HepG2 (cell line): ENCODE measurements around the gene MED13L. TPM values are rescaled to one million over a fixed set of nuclear protein-coding genes. Genes with fewer than 3 reads are reported as not detected.

Experiments
- ATAC-seq: fragments of 200-7000 bp; cut with Tn5 transposase; 3 replicates; pipeline ENCODE4 v1.9.1; 2020; ENCODE audit warnings: mild to moderate bottlenecking, moderate library complexity
- BruUV-seq: library from RNA; stranded (reverse); fragments of 400-500 nt; replicated peaks from 2 replicates; lab custom pipeline; 2021; lab: Mats Ljungman, UMichigan
- CTCF ChIA-PET: fragments of 300-600 bp; formaldehyde crosslinking; extraction: SDS; loops from one replicate; lab custom pipeline; 2021; ENCODE audit warnings: low total read pairs, inconsistent platforms, low intra/inter-chr PET ratio; lab: Yijun Ruan, JAX
- POLR2A ChIA-PET: fragments of 350-600 bp; sonication (Branson Sonifier 250); formaldehyde crosslinking; loops from one replicate; lab custom pipeline; 2020; ENCODE audit warnings: antibody characterized with exemption, inconsistent platforms; lab: Yijun Ruan, JAX
- DNase-seq: peaks from one replicate; pipeline ENCODE4 v3.0.0-alpha.2; 2015; ENCODE audit warnings: low spot score
- FAIRE-seq: peaks from 3 replicates; lab custom pipeline; 2011; peaks lifted over from hg19 to GRCh38; lab: Jason Lieb, UNC
- H2AFZ ChIP-seq: one replicate; pipeline ENCODE4 v1.6.1; 2011; ENCODE audit warnings: low read length, inconsistent platforms
- H3K27ac ChIP-seq: fragments of 300-600 bp; 3 replicates; pipeline ENCODE4 v1.8.0; 2011; ENCODE audit warnings: mixed run types, mild to moderate bottlenecking, mixed read lengths, low read length, inconsistent platforms; ENCODE audit not compliant: insufficient read depth; ENCODE audit errors: extremely low read length
- H3K27me3 ChIP-seq, 2 experiments: fragments of 200-600 bp in 1 of 2; 2 replicates in 1 of 2; 3 replicates in 1 of 2; pipeline versions ENCODE4 v1.6.0 to v1.8.0; 2011; ENCODE audit warnings: low read length in 2 of 2, mild to moderate bottlenecking in 2 of 2, moderate library complexity in 2 of 2, inconsistent platforms in 1 of 2; ENCODE audit not compliant: insufficient read depth in 2 of 2, control insufficient read depth in 1 of 2
- H3K36me3 ChIP-seq, 2 experiments: fragments of 200-600 bp in 1 of 2; replicated peaks in 1 of 2; 2 replicates in 1 of 2; 3 replicates in 1 of 2; pipeline versions ENCODE4 v1.5.1 to v1.8.0; 2011; ENCODE audit warnings: low read length in 2 of 2, inconsistent platforms in 1 of 2; ENCODE audit not compliant: insufficient read depth in 2 of 2, control insufficient read depth in 1 of 2
- H3K4me1 ChIP-seq: 2 replicates; pipeline ENCODE4 v1.5.1; 2012; ENCODE audit warnings: low read length, inconsistent platforms; ENCODE audit not compliant: insufficient read depth
- H3K4me2 ChIP-seq: 2 replicates; pipeline ENCODE4 v1.6.0; 2011; ENCODE audit warnings: low read depth, low read length, inconsistent platforms
- H3K4me3 ChIP-seq, 3 experiments: fragments of 200-600 bp in 1 of 3; sonication (generic), shearing (Covaris generic) in 1 of 3; replicated peaks in 1 of 3; 2 replicates each; pipeline ENCODE4 v1.5.1; 2011 to 2016; ENCODE audit warnings: low read length in 3 of 3, inconsistent platforms in 2 of 3, low read depth in 2 of 3, mild to moderate bottlenecking in 2 of 3, control low read depth in 1 of 3, mixed read lengths in 1 of 3; ENCODE audit not compliant: insufficient read depth in 1 of 3
- H3K79me2 ChIP-seq: one replicate; pipeline ENCODE4 v1.6.1; 2011; ENCODE audit warnings: low read length, inconsistent platforms; ENCODE audit not compliant: insufficient read depth
- H3K9ac ChIP-seq: 2 replicates; pipeline ENCODE4 v1.6.0; 2011; ENCODE audit warnings: mild to moderate bottlenecking, low read depth, low read length, inconsistent platforms; ENCODE audit not compliant: insufficient read depth
- H3K9me3 ChIP-seq: 2 replicates; pipeline ENCODE4 v1.5.1; 2012; ENCODE audit warnings: mild to moderate bottlenecking, low read length
- H4K20me1 ChIP-seq: 2 replicates; pipeline ENCODE4 v1.6.0; 2011; ENCODE audit warnings: inconsistent platforms, mild to moderate bottlenecking, low read length, moderate library complexity; ENCODE audit not compliant: insufficient read depth
- BRCA1 ChIP-seq: sonication (generic); formaldehyde crosslinking; IDR thresholded peaks from 2 replicates; pipeline ENCODE4 v1.4.0; 2020; ENCODE audit warnings: missing genetic modification reagents
- EHMT2 ChIP-seq: fragments of 200-600 bp; sonication (generic); IDR thresholded peaks from 2 replicates; pipeline ENCODE4 v1.7.0; 2017; ENCODE audit warnings: antibody characterized with exemption, low read depth, low read length, borderline replicate concordance
- MEIS1 ChIP-seq: sonication (generic); formaldehyde crosslinking; IDR thresholded peaks from 2 replicates; pipeline ENCODE4 v1.9.0; 2021; ENCODE audit warnings: mild to moderate bottlenecking, missing genetic modification reagents, moderate library complexity, borderline replicate concordance
- MXD3 ChIP-seq: IDR thresholded peaks from 2 replicates; pipeline ENCODE4 v1.6.1; 2016; ENCODE audit warnings: mild to moderate bottlenecking, missing biosample characterization, missing genetic modification reagents
- SALL2 ChIP-seq: sonication (generic); formaldehyde crosslinking; IDR thresholded peaks from 2 replicates; pipeline ENCODE4 v1.8.1; 2023; ENCODE audit warnings: mild to moderate bottlenecking, missing genetic modification reagents, inconsistent platforms
- SNAI1 ChIP-seq: sonication (generic); formaldehyde crosslinking; IDR thresholded peaks from 2 replicates; pipeline ENCODE4 v1.5.0; 2020; ENCODE audit warnings: mild to moderate bottlenecking, missing genetic modification reagents, borderline replicate concordance
- SYNCRIP ChIP-seq: fragments of 200-400 bp; formaldehyde crosslinking; IDR thresholded peaks from 2 replicates; pipeline ENCODE4 v1.6.1; 2018; ENCODE audit warnings: mild to moderate bottlenecking, low read depth, low read length; ENCODE audit not compliant: insufficient read depth
- THAP8 ChIP-seq: sonication (generic); formaldehyde crosslinking; IDR thresholded peaks from 2 replicates; pipeline ENCODE4 v1.5.1; 2020; ENCODE audit warnings: missing genetic modification reagents, mild to moderate bottlenecking, borderline replicate concordance
- ZBTB2 ChIP-seq: sonication (generic); formaldehyde crosslinking; IDR thresholded peaks from 2 replicates; pipeline ENCODE4 v1.8.0; 2022; ENCODE audit warnings: low read depth, missing genetic modification reagents
- ZNF34 ChIP-seq: sonication (generic); formaldehyde crosslinking; IDR thresholded peaks from 2 replicates; pipeline ENCODE4 v1.4.0; 2020; ENCODE audit warnings: mild to moderate bottlenecking, missing genetic modification reagents, borderline replicate concordance
- ZNF414 ChIP-seq: sonication (generic); formaldehyde crosslinking; IDR thresholded peaks from 2 replicates; pipeline ENCODE4 v1.5.0; 2020; ENCODE audit warnings: missing genetic modification reagents
- ZNF446 ChIP-seq: sonication (generic); formaldehyde crosslinking; IDR thresholded peaks from 2 replicates; pipeline ENCODE4 v1.5.0; 2020; ENCODE audit warnings: mild to moderate bottlenecking, missing genetic modification reagents
- ZNF605 ChIP-seq: sonication (generic); formaldehyde crosslinking; IDR thresholded peaks from 2 replicates; pipeline ENCODE4 v1.8.0; 2022; ENCODE audit warnings: mild to moderate bottlenecking, missing genetic modification reagents
- ZNF737 ChIP-seq: sonication (generic); formaldehyde crosslinking; IDR thresholded peaks from 2 replicates; pipeline ENCODE4 v1.5.0; 2020; ENCODE audit warnings: missing genetic modification reagents, mild to moderate bottlenecking, borderline replicate concordance
- ZNF75D ChIP-seq: sonication (generic); formaldehyde crosslinking; IDR thresholded peaks from 2 replicates; pipeline ENCODE4 v1.8.1; 2023; ENCODE audit warnings: missing genetic modification reagents, mild to moderate bottlenecking, borderline replicate concordance
- ZSCAN12 ChIP-seq: sonication (generic); formaldehyde crosslinking; IDR thresholded peaks from 2 replicates; pipeline ENCODE4 v1.9.0; 2021; ENCODE audit warnings: mild to moderate bottlenecking, missing genetic modification reagents
- WGBS: methylation state at CpG from one replicate; pipeline ENCODE4 v1.1.6; 2017; ENCODE audit warnings: low lambda C conversion rate; 5-methylcytosine and 5-hydroxymethylcytosine counted together
- in situ Hi-C: cut with HindIII; loops from 2 replicates; pipeline ENCODE4 v1.10.0; 2017; ENCODE audit warnings: low pct_unique_long_range_greater_than_20kb; ENCODE audit not compliant: extremely low pct_ligation_motif_present
- intact Hi-C: fragments of 100-400 bp; cut with micrococcal nuclease; formaldehyde crosslinking; loops from one replicate; pipeline ENCODE4 v1.10.0; 2022; ENCODE audit not compliant: unreplicated experiment
- polyA plus RNA-seq, 8 experiments: library from polyadenylated mRNA; depleted of rRNA in 3 of 8; stranded (reverse) in 7 of 8; unstranded in 1 of 8; fragments of >200 nt; fragmentation: Illumina TruSeq in 4 of 8; extraction: Trizol in 4 of 8; gene quantifications; 2 replicates each; pipeline versions ENCODE4 v1.2.1 to v1.2.3, GENCODE V29; 2011 to 2016; ENCODE audit warnings: low read depth in 4 of 8, missing spikeins in 1 of 8, mixed read lengths in 1 of 8; ENCODE audit not compliant: insufficient read depth in 1 of 8
- total RNA-seq, 5 experiments: library from RNA; depleted of rRNA; stranded (reverse); fragments of >200 nt; fragmentation: Illumina TruSeq; extraction: Trizol; gene quantifications; 2 replicates each; pipeline ENCODE4 v1.2.3, GENCODE V29; 2016; ENCODE audit warnings: low read depth in 1 of 5

Gene MED13L
- total and polyA plus RNA-seq, 2 of the 13 experiments (the other 11 are each of a cell fraction or from before 2014, with no cell fraction given): 24.8 to 38.9 TPM

- Histone ChIP-seq H3K4me2 (no peak overlapping the region), H3K79me2 (peaks cover 87% of the 10 kb centered on the region), H3K36me3 (no peaks in the 10 kb centered on the region), H4K20me1 (peaks cover 24% of the 10 kb centered on the region), H3K4me1 (peaks cover 60% of the 10 kb centered on the region), H3K27me3 (no peaks in the 10 kb centered on the region), H2AFZ (no peak overlapping the region), H3K4me3 (no peak overlapping the region), H3K9me3 (no peaks in the 10 kb centered on the region), H3K27ac (no peak overlapping the region), H3K9ac (no peak overlapping the region)
- no peak for ATAC-seq
- no peak for FAIRE-seq
- in situ Hi-C loops: no loop called here
- ChIA-PET CTCF (no interaction called here), POLR2A (no interaction called here)
- no peak for TF ChIP-seq ZNF414 (CRISPR knock-in tag)
- no peak for TF ChIP-seq SALL2
- no peak for TF ChIP-seq MXD3
- no peak for TF ChIP-seq ZNF737 (CRISPR knock-in tag)
- TF ChIP-seq ZNF34 (CRISPR knock-in tag): no peak
- TF ChIP-seq EHMT2: no peak
- TF ChIP-seq ZBTB2 (CRISPR knock-in tag): no peak
- no peak for TF ChIP-seq BRCA1 (CRISPR knock-in tag)
- no peak for TF ChIP-seq ZSCAN12 (CRISPR knock-in tag)
- no peak for TF ChIP-seq ZNF446 (CRISPR knock-in tag)
- no peak for TF ChIP-seq ZNF75D (CRISPR knock-in tag)
- no peak for TF ChIP-seq MEIS1 (CRISPR knock-in tag)
- no peak for TF ChIP-seq SNAI1 (CRISPR knock-in tag)
- no peak for TF ChIP-seq SYNCRIP
- TF ChIP-seq ZNF605 (CRISPR knock-in tag): no peak
- TF ChIP-seq THAP8: no peak
- intact Hi-C loops: no loop called here
- no peak for DNase-seq
- WGBS: 63% methylated on average over 3 of the region's 3 CpGs
- BruUV-seq: no TSS peak
Measured at GRCh38 chr12:116257826-116258225, 19.7 kb downstream of the MED13L start.
